Body of pancreas (tissue), 4 donors: ENCODE data around the gene RREB1.

Experiments used
- POLR2A ChIP-seq, 3 donors: fragments of 450-650 bp; IDR thresholded peaks; one replicate each; pipeline ENCODE4 v1.6.1; 2016; ENCODE audit warnings: antibody characterized with exemption in 3 of 3, mild to moderate bottlenecking in 2 of 3
- TF ChIP-seq, protein P1 (sequence below), 7 experiments: fragments of 450-650 bp in 4 of 7; fragments of 200-600 bp in 3 of 7; sonication (generic) in 3 of 7; IDR thresholded peaks; one replicate each; pipeline ENCODE4 v1.5.1; 2016 to 2019; ENCODE audit warnings: antibody characterized with exemption in 7 of 7

GRCh38 chr6:7204726-7205125 lies 97.0 kb downstream of the RREB1 start:
- TF ChIP-seq, protein P1, sequence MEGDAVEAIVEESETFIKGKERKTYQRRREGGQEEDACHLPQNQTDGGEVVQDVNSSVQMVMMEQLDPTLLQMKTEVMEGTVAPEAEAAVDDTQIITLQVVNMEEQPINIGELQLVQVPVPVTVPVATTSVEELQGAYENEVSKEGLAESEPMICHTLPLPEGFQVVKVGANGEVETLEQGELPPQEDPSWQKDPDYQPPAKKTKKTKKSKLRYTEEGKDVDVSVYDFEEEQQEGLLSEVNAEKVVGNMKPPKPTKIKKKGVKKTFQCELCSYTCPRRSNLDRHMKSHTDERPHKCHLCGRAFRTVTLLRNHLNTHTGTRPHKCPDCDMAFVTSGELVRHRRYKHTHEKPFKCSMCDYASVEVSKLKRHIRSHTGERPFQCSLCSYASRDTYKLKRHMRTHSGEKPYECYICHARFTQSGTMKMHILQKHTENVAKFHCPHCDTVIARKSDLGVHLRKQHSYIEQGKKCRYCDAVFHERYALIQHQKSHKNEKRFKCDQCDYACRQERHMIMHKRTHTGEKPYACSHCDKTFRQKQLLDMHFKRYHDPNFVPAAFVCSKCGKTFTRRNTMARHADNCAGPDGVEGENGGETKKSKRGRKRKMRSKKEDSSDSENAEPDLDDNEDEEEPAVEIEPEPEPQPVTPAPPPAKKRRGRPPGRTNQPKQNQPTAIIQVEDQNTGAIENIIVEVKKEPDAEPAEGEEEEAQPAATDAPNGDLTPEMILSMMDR (IDR thresholded peaks at IDR 0.05) = no peak
- TF ChIP-seq POLR2A (IDR thresholded peaks at IDR 0.05) = no peak
